ENCODE measurements around the gene SNRPA1. TPM values are rescaled to one million over a fixed set of nuclear protein-coding genes. Genes with fewer than 3 reads are reported as not detected.

SNRPA1 gene
- total RNA-seq, 4 donors from 2014 or later = 25.6 to 47.7 (median 29.3) TPM

DNA sequence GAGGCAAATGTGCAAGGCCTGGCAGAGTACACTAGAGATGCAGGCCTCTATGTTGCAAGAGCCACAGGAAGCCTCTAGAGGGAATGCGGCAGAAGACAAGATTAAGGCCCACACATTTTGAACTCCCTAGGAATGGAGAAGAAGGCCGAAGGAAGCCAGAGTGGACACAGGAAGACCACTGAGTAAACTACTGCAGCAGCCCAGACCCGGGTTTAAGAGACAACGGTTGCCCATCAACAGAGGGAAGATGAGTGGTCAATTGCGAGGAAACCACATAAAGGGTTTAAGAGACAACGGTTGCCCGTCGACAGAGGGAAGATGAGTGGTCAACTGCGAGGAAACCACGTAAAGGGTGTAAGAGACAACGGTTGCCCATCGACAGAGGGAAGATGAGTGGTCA is 57.8 kb downstream of the SNRPA1 start:
- ATAC-seq (ENCODE audit: low FRiP score) (no peak), DNase-seq (ENCODE audit: low spot score) (no peak)
- TF ChIP-seq, protein P1, sequence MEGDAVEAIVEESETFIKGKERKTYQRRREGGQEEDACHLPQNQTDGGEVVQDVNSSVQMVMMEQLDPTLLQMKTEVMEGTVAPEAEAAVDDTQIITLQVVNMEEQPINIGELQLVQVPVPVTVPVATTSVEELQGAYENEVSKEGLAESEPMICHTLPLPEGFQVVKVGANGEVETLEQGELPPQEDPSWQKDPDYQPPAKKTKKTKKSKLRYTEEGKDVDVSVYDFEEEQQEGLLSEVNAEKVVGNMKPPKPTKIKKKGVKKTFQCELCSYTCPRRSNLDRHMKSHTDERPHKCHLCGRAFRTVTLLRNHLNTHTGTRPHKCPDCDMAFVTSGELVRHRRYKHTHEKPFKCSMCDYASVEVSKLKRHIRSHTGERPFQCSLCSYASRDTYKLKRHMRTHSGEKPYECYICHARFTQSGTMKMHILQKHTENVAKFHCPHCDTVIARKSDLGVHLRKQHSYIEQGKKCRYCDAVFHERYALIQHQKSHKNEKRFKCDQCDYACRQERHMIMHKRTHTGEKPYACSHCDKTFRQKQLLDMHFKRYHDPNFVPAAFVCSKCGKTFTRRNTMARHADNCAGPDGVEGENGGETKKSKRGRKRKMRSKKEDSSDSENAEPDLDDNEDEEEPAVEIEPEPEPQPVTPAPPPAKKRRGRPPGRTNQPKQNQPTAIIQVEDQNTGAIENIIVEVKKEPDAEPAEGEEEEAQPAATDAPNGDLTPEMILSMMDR (IDR thresholded peaks at IDR 0.05) = no peak

DNA sequence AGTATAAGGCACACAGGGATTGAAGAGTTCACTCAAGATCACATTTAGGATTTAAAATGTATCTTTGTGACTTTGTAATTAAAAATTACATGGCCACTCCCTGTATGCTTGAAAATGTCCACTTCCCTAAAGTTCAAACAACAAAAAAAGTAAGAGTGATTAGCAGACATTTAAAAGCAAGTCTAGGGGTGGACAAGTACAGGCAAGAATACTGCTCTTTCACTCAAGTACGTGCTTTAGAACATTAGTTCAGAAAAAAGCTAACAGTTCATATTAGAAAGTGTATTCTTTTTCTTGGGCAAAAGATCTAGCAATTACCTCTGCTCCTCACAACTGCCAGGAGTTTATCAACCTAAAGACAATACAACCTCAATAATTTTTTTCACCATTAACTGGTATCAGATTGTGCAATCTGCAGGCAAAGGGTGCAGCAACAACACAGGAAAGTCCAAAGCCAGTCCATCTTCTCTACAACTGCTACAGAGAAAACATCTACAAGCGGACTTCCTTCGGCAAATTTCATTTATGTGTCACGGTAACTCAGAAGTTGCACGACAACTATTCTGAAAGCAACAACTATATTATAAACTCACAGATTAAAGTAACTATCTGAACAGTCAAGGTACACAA is 61.3 kb downstream of the SNRPA1 start:
- ATAC-seq (ENCODE audit: low FRiP score) = no peak
- TF ChIP-seq, protein P1 (IDR thresholded peaks at IDR 0.05) = no peak
- no peak for DNase-seq (ENCODE audit: low spot score)

DNA sequence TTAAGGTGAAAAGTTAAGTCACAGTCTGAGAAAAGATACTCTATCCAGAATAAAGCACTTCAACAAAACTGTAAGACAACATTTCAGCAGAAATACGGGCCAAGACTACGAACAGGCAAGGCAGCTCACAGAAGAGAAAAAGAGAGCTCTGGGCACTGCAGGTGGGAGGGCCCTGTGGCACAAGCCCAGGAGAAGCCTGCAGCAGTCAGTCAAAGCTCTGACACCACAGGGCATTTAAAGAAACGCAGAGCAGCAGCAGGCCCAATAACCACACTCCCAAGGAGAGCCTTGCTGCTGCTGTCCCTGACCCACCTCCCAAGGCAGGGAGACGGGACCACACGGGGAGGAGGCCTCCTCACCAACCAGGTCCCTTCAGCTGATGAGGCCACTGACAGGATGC is 62.4 kb downstream of the SNRPA1 start:
- TF ChIP-seq, protein P1 (IDR thresholded peaks at IDR 0.05) = no peak
- ATAC-seq (ENCODE audit: low FRiP score) (no peak), DNase-seq (ENCODE audit: low spot score) (no peak)

Other genes with a start within 250 kb of the SNRPA1 start
- gene CHSY1, start 43.2 kb downstream of the SNRPA1 start, total RNA-seq = 10 to 100 TPM; 16.9 to 85.3 (median 39.4) TPM
- 10 to 100 TPM; 61.0 to 99.4 (median 92.3) TPM for gene SELENOS, start 17.8 kb downstream of the SNRPA1 start, total RNA-seq
- gene PCSK6, start 194.5 kb upstream of the SNRPA1 start, total RNA-seq = 10 to 100 TPM in 3 of 4 donors, 1 to 10 TPM in 1; 9.7 to 20.5 (median 13.1) TPM

Measured in omental fat pad (tissue), 4 donors.